Small intestine (tissue), 7 donors: ENCODE results near the gene PARD3. TPM values are rescaled to one million over a fixed set of nuclear protein-coding genes. Genes with fewer than 3 reads are reported as not detected.
"Not testable (repeated sequence)": the region's sequence is repeated elsewhere in the genome, so short reads cannot be mapped to it uniquely, and the experiment has no call there.

Experiments
- DNase-seq, 2 donors: peaks; one replicate each; pipeline versions ENCODE4 v3.0.0 to v3.0.0-alpha.2; 2013
- FAIRE-seq: peaks from 2 replicates; lab custom pipeline; 2012; peaks lifted over from hg19 to GRCh38; lab: Jason Lieb, UNC
- H3K27ac ChIP-seq, 3 donors: one replicate each; pipeline ENCODE4 v1.5.1; 2013; ENCODE audit warnings: low read length in 2 of 3, mild to moderate bottlenecking in 2 of 3, control low read depth in 1 of 3, inconsistent platforms in 1 of 3, low read depth in 1 of 3, moderate library complexity in 1 of 3
- H3K27me3 ChIP-seq, 3 donors: one replicate each; pipeline ENCODE4 v1.6.1; 2013; ENCODE audit warnings: low read length in 3 of 3, inconsistent platforms in 1 of 3; ENCODE audit not compliant: control insufficient read depth in 3 of 3, insufficient read depth in 3 of 3
- H3K36me3 ChIP-seq, 3 donors: one replicate each; pipeline ENCODE4 v1.6.1; 2013; ENCODE audit warnings: low read length in 3 of 3, inconsistent platforms in 1 of 3, low read depth in 1 of 3, mild to moderate bottlenecking in 1 of 3, moderate library complexity in 1 of 3; ENCODE audit not compliant: control insufficient read depth in 3 of 3, insufficient read depth in 2 of 3
- H3K4me1 ChIP-seq, 3 donors: one replicate each; pipeline ENCODE4 v1.6.1; 2013; ENCODE audit warnings: low read length in 2 of 3, inconsistent platforms in 1 of 3, low read depth in 1 of 3, mild to moderate bottlenecking in 1 of 3, moderate library complexity in 1 of 3; ENCODE audit not compliant: control insufficient read depth in 3 of 3, insufficient read depth in 2 of 3
- H3K4me3 ChIP-seq, 3 donors: one replicate each; pipeline ENCODE4 v1.5.1; 2013; ENCODE audit warnings: low read length in 3 of 3, control low read depth in 1 of 3, inconsistent platforms in 1 of 3, low read depth in 1 of 3, mild to moderate bottlenecking in 1 of 3, moderate library complexity in 1 of 3
- H3K9me3 ChIP-seq, 2 donors: one replicate each; pipeline ENCODE4 v1.6.1; 2013; ENCODE audit warnings: low read depth in 1 of 2, low read length in 1 of 2; ENCODE audit not compliant: control insufficient read depth in 2 of 2, insufficient read depth in 1 of 2
- WGBS, 3 donors: extraction: QIAGEN DNeasy Blood & Tissue Kit; methylation state at CpG; one replicate each; pipeline ENCODE4 v1.1.7; 2013; 5-methylcytosine and 5-hydroxymethylcytosine counted together
- polyA plus RNA-seq, 4 donors: library from polyadenylated mRNA; stranded (reverse) in 3 of 4; unstranded in 1 of 4; fragments of 200-250 nt in 3 of 4; fragments of 120-200 nt in 1 of 4; gene quantifications; one replicate each; pipeline versions ENCODE4 v1.2.1 to v1.2.3, GENCODE V29; 2013
- donor health status: healthy with polysubstance abuse.
- donor health status: control.
- donor health status: control.
- donor health status: Bipolar disorder and iron deficiency.
- donor health status: healthy.

The PARD3 gene
- polyA plus RNA-seq, 4 donors: 14.3 to 24.3 (median 15.5) TPM

GRCh38 chr10:34757933-34758332 is 57.2 kb downstream of the PARD3 start:
- Histone ChIP-seq H3K27me3 (no peaks in the 10 kb centered on the region), H3K4me1 (peaks cover 0 to 4% (median 2%) of the 10 kb centered on the region in 3 donors), H3K4me3 (no peak overlapping the region), H3K27ac (peak overlapping the region; percentile 5 to 55 (median 29)), H3K9me3 (no peaks in the 10 kb centered on the region), H3K36me3 (no peaks in the 10 kb centered on the region)
- DNase-seq (no peak), FAIRE-seq (no peak)

- H3K9me3 ChIP-seq, H3K27ac ChIP-seq, DNase-seq, H3K4me1 ChIP-seq, FAIRE-seq, H3K4me3 ChIP-seq, H3K36me3 ChIP-seq, H3K27me3 ChIP-seq: not testable (repeated sequence)
- 85 to 93% (median 93%) methylated on average over 4 of the region's 4 CpGs for WGBS, 3 donors
These were observed 57.9 kb downstream of the PARD3 start for GRCh38 chr10:34757181-34757580.

DNA sequence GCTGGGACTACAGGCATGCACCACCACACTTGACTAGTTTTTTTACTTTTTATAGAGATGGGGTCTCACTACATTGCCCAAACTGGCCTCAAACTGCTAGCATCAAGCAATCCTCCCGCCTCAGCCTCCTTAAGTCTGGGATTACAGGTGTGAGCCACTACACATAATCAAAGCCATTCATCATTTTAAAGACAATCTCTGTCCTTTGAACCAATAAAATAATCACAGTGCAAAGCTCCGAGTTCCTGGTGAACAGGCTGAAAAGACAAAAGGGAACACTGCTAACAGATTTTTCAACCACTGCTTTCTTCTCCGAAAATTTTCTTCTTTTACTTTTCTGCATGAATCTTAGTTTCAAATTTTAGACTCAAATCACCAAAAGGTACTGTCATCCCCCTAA is 58.5 kb downstream of the PARD3 start:
- Histone ChIP-seq H3K36me3 (no peaks in the 10 kb centered on the region), H3K9me3 (no peaks in the 10 kb centered on the region), H3K27me3 (no peaks in the 10 kb centered on the region), H3K27ac (no peak overlapping the region), H3K4me1 (peaks cover 0 to 4% (median 2%) of the 10 kb centered on the region in 3 donors), H3K4me3 (no peak overlapping the region)
- FAIRE-seq (no peak), DNase-seq (peak in 1 of 2 donors; percentile 67)
- WGBS, 3 donors: 22 to 67% (median 49%) methylated on average over 3 of the region's 3 CpGs

- Histone ChIP-seq H3K9me3 (no peaks in the 10 kb centered on the region), H3K27ac (no peak overlapping the region), H3K4me3 (no peak overlapping the region), H3K27me3 (no peaks in the 10 kb centered on the region), H3K36me3 (no peaks in the 10 kb centered on the region), H3K4me1 (peaks cover 0 to 7% (median 2%) of the 10 kb centered on the region in 3 donors)
- WGBS, 3 donors: 53 to 63% (median 55%) methylated on average over 5 of the region's 5 CpGs
- FAIRE-seq (no peak), DNase-seq (no peak)
These were observed 61.9 kb downstream of the PARD3 start for GRCh38 chr10:34753014-34753757.

DNA sequence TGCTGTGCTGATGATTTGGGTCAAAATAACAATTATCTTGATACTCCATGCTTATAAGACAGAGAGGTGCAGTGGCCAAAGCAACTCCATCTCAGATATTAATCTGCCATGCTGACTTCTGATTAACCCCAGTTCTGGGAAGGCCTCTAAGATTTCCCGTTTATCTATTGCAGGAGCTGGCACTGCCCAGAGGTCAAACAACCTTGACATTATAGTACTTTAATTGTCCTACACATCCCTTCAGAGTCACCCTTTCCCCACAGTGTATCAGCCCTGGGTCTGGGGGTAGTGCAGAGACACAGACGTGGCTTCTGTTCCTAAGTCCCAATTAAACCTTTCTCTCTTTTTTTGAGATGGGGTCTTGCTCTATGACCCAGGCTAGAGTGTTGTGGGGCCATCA is 63.8 kb downstream of the PARD3 start:
- Histone ChIP-seq H3K36me3 (no peaks in the 10 kb centered on the region), H3K27ac (no peak overlapping the region), H3K9me3 (no peaks in the 10 kb centered on the region), H3K4me3 (no peak overlapping the region), H3K27me3 (no peaks in the 10 kb centered on the region), H3K4me1 (peaks cover 0 to 7% (median 4%) of the 10 kb centered on the region in 3 donors)
- DNase-seq: no peak
- WGBS, 3 donors: 54 to 62% (median 59%) methylated on average over 2 of the region's 2 CpGs
- no peak for FAIRE-seq

- H3K36me3 ChIP-seq, H3K27me3 ChIP-seq, DNase-seq, H3K4me3 ChIP-seq, H3K27ac ChIP-seq, H3K9me3 ChIP-seq, H3K4me1 ChIP-seq, FAIRE-seq: not testable (repeated sequence)
- WGBS, 3 donors: 64 to 83% (median 67%) methylated on average over 7 of the region's 7 CpGs
These were observed 64.3 kb downstream of the PARD3 start for GRCh38 chr10:34750795-34751194.

DNA sequence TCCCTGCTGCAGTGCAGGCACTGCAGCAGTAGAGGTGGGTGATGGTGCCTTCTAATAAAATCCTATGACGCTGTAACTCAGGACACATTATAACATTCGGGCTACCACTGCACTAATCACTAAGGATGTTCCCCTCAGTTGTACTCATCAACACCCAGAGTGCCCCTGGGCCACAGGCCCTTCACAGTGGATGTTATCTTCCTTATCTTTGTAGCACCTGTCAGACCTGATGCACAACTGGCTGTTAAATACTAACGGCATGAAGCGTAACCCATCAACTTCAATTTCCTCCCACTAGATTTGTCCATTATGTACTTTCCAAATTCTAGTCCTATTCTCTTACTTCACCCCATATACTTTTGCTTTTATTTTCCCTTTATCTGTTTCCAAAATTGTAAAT is 66.3 kb downstream of the PARD3 start:
- peaks cover 0 to 6% (median 2%) of the 10 kb centered on the region in 3 donors for H3K4me1 ChIP-seq
- FAIRE-seq: no peak
- WGBS, 3 donors: 74 to 77% (median 75%) methylated on average over 4 of the region's 4 CpGs
- no peaks in the 10 kb centered on the region for H3K9me3 ChIP-seq
- H3K4me3 ChIP-seq: no peak overlapping the region
- no peaks in the 10 kb centered on the region for H3K36me3 ChIP-seq
- no peak for DNase-seq
- H3K27ac ChIP-seq: no peak overlapping the region
- H3K27me3 ChIP-seq: no peaks in the 10 kb centered on the region

DNA sequence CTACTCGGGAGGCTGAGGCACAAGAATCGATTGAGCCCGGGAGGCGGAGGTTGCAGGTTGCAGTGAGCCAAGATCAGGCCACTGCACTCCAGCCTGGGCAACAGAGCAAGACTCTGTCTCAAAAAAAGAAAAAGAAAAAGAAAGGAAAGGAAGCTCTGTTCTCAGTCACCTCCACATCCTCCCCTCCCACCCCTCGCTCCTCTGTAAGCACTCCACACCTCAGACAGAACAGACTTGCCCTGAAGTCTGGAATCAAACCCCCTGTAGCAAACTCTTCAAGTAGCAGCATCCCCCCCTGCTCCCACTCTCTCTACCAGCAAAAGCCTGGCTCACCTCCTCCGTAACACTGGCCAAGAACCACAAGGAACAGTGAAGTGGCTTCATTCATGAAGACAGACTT is 66.7 kb downstream of the PARD3 start:
- WGBS, 3 donors: 92 to 98% (median 94%) methylated on average over 6 of the region's 6 CpGs
- no peak for DNase-seq
- no peak for FAIRE-seq
- H3K27me3 ChIP-seq: no peaks in the 10 kb centered on the region
- H3K27ac ChIP-seq: no peak overlapping the region
- no peak overlapping the region for H3K4me3 ChIP-seq
- no peaks in the 10 kb centered on the region for H3K9me3 ChIP-seq
- peaks cover 0 to 3% (median 2%) of the 10 kb centered on the region in 3 donors for H3K4me1 ChIP-seq
- no peaks in the 10 kb centered on the region for H3K36me3 ChIP-seq

GRCh38 chr10:34746094-34746493 is 69.0 kb downstream of the PARD3 start:
- Histone ChIP-seq H3K27ac (no peak overlapping the region), H3K27me3 (no peaks in the 10 kb centered on the region), H3K4me3 (no peak overlapping the region), H3K36me3 (no peaks in the 10 kb centered on the region), H3K9me3 (no peaks in the 10 kb centered on the region), H3K4me1 (peaks cover 0 to 2% (median 0%) of the 10 kb centered on the region in 3 donors)
- 16 to 62% (median 31%) methylated on average over 4 of the region's 4 CpGs for WGBS, 3 donors
- DNase-seq: peak in 1 of 2 donors; percentile 77
- no peak for FAIRE-seq
